Jurkat, Clone E6-1 (cell line): ENCODE results near the gene TMOD3.

Experiments
- DNase-seq: peaks from one replicate; pipeline ENCODE4 v3.0.0-alpha.2; 2011; ENCODE audit warnings: low read depth, low spot score
- H3K4me3 ChIP-seq: 2 replicates; pipeline ENCODE4 v1.5.1; 2011; ENCODE audit warnings: mild to moderate bottlenecking, low read length, control low read depth, moderate library complexity

TMOD3 gene

GRCh38 chr15:51887887-51888592 lies 58.6 kb downstream of the TMOD3 start:
- DNase-seq = no peak
- no peak overlapping the region for H3K4me3 ChIP-seq

DNA sequence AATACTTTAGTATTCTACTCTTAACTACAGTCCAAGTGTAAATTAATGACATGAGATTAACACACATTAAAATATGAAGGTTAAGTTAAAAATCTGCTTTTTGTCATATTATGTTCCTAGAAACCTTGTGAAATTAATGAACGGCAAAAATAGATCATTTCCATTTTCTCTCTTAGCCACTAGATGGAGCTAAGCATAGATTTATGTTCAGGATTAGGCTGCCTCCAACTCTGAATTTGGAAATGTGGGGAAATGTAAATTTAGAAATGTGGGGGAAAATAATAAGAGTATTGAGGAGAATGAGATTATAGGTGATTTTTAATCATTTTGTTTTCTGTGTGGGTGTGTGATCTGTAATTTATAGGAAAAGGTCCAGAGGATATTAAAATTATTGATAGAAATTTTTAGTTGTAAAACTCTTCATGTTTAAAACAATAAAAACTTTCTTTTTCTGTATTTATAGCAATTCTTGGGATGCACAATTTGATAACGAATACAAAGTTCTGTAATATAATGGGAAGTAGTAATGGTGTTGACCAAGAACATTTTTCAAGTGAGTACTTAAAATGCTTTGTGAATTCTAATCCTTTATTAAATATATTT lies 59.2 kb downstream of the TMOD3 start:
- DNase-seq = peak; percentile 12

GRCh38 chr15:51889486-51889885 lies 60.0 kb downstream of the TMOD3 start:
- no peak for DNase-seq
- no peak overlapping the region for H3K4me3 ChIP-seq

More for the DNA sequence above, 59.2 kb downstream of the TMOD3 start:
- no peak overlapping the region for H3K4me3 ChIP-seq

GRCh38 chr15:51904421-51904820 lies 75.0 kb downstream of the TMOD3 start:
- H3K4me3 ChIP-seq = no peak overlapping the region
- no peak for DNase-seq

- no peak for DNase-seq
Observed at GRCh38 chr15:51904931-51905330, 75.5 kb downstream of the TMOD3 start.

DNA sequence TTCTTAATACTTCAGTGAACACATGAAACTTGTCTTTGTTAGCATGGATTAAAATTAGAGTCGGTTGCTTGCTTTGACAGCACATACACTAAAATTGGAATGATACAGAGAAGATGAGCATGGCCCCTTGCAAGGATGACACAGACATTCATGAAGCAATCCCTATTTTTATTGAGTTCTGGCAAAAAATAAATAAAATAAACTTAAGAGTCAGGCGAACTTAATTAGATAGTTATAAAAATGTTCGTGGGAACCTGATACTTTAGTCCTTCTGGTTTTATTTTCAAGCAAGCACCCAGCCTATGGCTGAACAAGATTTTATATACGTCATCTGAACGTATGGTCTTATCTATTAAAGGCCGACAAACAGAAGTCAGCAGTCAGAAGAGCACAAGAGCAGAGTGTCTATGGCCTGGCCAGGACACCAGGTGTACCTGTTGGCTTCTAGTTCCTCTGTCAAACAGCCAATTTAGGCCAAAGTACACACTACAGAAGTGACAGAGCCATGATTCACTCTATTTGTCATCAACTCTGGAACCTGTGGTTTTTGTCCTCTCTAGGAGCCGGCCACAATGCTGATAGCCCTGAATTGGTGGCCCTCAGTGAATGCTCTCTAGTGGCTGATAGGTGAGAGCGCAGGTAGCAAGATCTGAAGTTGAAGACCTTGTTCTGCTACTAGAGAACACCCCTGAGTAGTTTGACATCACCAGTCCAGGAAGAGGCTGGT lies 77.8 kb downstream of the TMOD3 start:
- no peak for DNase-seq

More at GRCh38 chr15:51904931-51905330, 75.5 kb downstream of the TMOD3 start:
- no peak overlapping the region for H3K4me3 ChIP-seq

GRCh38 chr15:51908316-51908715 lies 78.9 kb downstream of the TMOD3 start:
- no peak overlapping the region for H3K4me3 ChIP-seq
- DNase-seq = no peak

More for the DNA sequence above, 77.8 kb downstream of the TMOD3 start:
- H3K4me3 ChIP-seq = no peak overlapping the region

DNA sequence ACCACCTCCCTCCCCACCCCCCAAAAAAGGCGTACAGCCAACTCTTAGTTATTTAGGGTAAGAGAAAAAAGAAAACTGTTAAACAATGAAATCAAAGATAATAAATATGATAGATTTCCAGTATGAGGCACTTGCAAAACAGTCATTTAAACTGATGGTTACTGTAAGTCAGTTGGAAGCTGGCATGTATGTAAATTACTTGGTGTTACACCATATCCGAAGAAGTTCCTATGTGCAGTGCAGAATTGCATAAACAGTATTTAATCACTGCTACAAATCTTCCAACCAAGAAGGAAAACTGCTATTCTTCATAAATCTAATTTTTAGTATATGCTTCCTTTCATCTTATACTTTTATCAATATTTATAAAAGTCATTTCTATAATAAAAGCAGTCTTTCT lies 80.1 kb downstream of the TMOD3 start:
- DNase-seq = no peak
- H3K4me3 ChIP-seq = no peak overlapping the region

GRCh38 chr15:51912528-51912927 lies 83.1 kb downstream of the TMOD3 start:
- DNase-seq = no peak
- no peak overlapping the region for H3K4me3 ChIP-seq

- peak; percentile 21 for DNase-seq
Observed at GRCh38 chr15:51917493-51917892, 88.0 kb downstream of the TMOD3 start.

DNA sequence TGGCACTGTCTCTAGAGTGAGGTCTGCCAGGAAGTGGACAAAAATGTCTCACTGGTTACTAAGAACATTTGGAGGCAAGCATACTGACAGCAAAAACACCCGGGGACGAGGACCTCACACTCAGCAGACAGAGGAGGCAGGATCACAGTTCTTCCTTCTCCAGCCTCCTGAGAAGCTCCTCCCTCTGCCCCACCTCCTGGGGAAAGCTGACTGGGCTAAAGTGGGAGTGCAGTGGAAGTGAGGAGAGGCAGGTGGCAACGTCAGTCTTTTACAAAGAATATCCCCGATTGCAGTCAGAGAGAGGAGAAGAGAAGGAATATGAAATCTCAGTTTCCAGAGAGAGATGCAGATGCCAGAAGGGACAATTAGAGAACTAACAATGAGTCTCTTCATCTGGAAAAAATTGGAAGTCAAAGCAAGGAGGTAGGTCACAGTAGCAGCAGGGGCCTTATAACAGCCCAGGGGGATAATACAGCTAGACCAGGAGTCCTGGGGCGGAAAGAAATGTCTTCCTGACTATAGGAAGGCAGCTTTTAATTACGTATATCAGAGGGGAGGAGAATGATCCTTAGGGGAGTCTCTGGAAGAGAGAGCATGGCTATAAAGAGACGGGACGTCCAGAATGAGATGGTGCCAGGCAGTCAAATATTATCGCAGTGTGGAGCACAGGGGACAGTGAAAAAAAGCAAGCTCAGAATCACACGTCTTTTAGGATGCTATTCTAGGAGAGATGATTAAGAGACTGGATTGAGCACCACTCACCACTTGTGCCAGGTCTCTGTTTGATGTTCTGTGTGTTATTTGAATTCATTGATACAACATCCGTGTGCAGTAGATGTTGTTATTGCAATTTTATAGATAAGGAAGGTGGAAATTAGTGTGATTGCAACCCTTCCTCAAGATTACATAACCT lies 95.0 kb downstream of the TMOD3 start:
- H3K4me3 ChIP-seq = no peak overlapping the region
- DNase-seq = no peak

More at GRCh38 chr15:51917493-51917892, 88.0 kb downstream of the TMOD3 start:
- no peak overlapping the region for H3K4me3 ChIP-seq

DNA sequence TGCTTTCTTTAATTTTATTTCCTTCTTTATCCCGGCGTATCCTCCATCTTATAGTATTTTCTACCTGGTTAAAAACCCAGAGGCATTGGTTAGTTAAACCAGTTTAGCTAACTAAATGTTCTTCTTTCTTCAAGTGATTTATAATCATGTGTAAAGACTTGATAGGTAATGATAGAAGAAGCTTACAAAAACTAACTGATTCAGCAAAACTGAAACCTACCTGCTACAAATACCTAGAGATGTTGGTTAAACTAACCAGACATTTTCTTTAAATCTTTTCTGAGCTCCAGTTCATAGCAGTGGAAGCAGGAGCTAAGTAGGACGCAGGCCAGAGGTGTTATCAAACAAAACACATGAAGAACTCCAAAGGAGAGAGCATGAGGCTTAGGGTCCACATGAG lies 97.4 kb downstream of the TMOD3 start:
- DNase-seq = no peak
- no peak overlapping the region for H3K4me3 ChIP-seq

DNA sequence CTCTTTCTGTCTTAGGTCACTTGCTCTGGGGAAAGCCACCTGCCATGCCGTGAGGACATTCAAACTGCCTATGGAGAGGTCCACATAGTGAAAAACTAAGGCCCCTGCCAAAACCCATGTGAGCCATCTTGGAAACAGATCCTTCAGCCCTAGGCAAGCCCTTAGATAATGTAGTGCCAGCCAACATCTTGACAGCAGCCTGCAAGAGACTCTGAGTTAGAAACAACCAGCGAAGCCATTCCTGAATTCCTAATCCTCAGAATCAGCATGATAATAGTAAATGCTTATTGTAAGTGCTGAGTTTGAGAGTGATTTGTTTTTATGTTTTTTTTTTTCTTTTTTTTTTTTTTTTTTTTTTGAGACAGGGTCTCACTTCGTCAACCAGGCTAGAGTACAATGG lies 101.6 kb downstream of the TMOD3 start:
- no peak overlapping the region for H3K4me3 ChIP-seq
- DNase-seq = no peak

DNA sequence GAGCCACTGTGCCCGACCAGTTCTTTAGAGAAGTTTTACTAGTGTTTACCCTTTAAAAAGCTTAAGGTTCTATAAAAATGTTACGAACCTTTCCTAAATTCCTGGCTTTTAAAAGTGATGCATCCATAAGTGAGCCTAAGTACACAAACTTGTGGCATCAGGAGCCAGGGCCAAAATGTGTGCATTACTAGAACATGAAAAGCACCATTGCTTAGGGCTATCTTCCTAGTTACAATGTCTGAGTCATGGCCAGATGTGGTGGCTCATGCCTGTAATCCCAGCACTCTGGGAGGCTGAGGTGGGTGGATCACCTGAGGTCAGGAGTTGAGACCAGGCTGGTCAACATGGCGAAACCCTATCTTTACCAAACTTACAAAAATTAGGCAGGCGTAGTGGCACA lies 102.2 kb downstream of the TMOD3 start:
- no peak for DNase-seq
- H3K4me3 ChIP-seq = no peak overlapping the region

GRCh38 chr15:51932161-51932560 lies 102.7 kb downstream of the TMOD3 start:
- DNase-seq = peak; percentile 42
- H3K4me3 ChIP-seq = no peak overlapping the region

- H3K4me3 ChIP-seq = no peak overlapping the region
- no peak for DNase-seq
Observed at GRCh38 chr15:51935466-51936104, 106.1 kb downstream of the TMOD3 start.

DNA sequence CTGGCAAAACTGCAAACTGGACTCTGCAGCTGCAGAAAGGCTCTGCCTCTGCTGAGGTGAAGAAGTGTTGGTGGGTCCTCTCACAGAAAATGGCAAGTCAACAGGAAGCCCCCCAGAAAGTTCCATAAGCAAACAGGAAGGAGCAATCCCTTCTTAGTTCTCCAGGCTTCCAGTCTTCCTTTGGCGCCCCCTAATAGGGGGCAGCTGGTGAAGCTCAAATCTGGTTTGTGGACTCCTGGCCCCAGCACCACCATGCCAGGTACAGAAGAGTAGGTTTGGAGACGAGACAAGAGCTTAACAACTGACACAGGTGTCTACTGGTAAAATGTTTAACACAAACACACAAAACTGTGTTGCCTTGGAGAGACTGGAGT lies 106.6 kb downstream of the TMOD3 start:
- DNase-seq = no peak
- no peak overlapping the region for H3K4me3 ChIP-seq

DNA sequence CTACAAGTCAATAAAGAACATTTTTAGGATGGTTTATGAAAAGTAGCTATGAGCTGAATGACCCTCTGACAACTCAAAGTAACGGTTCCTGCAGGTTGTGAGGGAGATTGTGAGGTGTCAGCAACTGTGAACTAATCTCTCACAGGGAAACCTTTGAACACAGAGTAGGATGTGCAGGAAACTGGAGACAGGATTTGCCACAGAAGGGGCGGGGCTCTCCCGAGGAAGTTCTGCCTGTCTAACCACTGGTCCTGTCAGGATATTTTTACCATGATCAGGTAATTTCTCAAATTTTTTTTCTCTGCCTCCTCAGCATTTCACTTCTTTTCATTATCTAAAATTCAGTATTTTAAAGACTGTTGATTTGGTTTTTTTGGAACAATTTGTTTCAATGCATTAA lies 108.8 kb downstream of the TMOD3 start:
- no peak overlapping the region for H3K4me3 ChIP-seq
- no peak for DNase-seq

- no peak overlapping the region for H3K4me3 ChIP-seq
- DNase-seq = no peak
Observed at GRCh38 chr15:51939216-51939615, 109.8 kb downstream of the TMOD3 start.
